Breast epithelium (tissue), 4 donors: ENCODE results near the gene YIPF3. TPM values are rescaled to one million over a fixed set of nuclear protein-coding genes. Genes with fewer than 3 reads are reported as not detected.

Source experiments
- DNase-seq, 2 donors: peaks; one replicate each; pipeline ENCODE4 v3.0.0-alpha.2; 2019; ENCODE audit warnings: low spot score in 2 of 2
- H3K27ac ChIP-seq, 2 donors: fragments of 200-600 bp; sonication (generic) in 1 of 2; one replicate each; pipeline ENCODE4 v1.5.1; 2016 to 2019; ENCODE audit warnings: mild to moderate bottlenecking in 1 of 2
- H3K27me3 ChIP-seq, 2 donors: fragments of 200-600 bp; sonication (generic) in 1 of 2; one replicate each; pipeline versions ENCODE4 v1.5.1 to v1.6.0; 2017 to 2019; ENCODE audit warnings: control low read depth in 1 of 2, mild to moderate bottlenecking in 1 of 2
- H3K36me3 ChIP-seq: fragments of 200-600 bp; one replicate; pipeline ENCODE4 v1.5.1; 2019
- H3K4me1 ChIP-seq, 2 donors: fragments of 200-600 bp; sonication (generic); one replicate each; pipeline ENCODE4 v1.5.1; 2016 to 2019; ENCODE audit warnings: control low read depth in 1 of 2
- H3K4me3 ChIP-seq, 3 donors: fragments of 200-600 bp; sonication (generic); 1 replicate in 2 of 3; 2 replicates in 1 of 3; pipeline ENCODE4 v1.5.1; 2016 to 2019; ENCODE audit warnings: mild to moderate bottlenecking in 3 of 3, moderate library complexity in 2 of 3
- H3K9me3 ChIP-seq, 2 donors: fragments of 200-600 bp; sonication (generic) in 1 of 2; one replicate each; pipeline ENCODE4 v1.5.1; 2016 to 2019; ENCODE audit warnings: control low read depth in 1 of 2
- POLR2A ChIP-seq: fragments of 450-650 bp; IDR thresholded peaks from one replicate; pipeline ENCODE4 v1.6.1; 2016; ENCODE audit warnings: antibody characterized with exemption, mild to moderate bottlenecking, moderate library complexity
- POLR2AphosphoS5 ChIP-seq, 3 donors: sonication (generic); formaldehyde crosslinking; IDR thresholded peaks; one replicate each; pipeline ENCODE4 v1.6.1; 2017; ENCODE audit warnings: antibody characterized with exemption in 3 of 3
- intact Hi-C: fragments of 100-400 bp; cut with DNase I; formaldehyde crosslinking; loops from one replicate; pipeline ENCODE4 v1.15.1; 2023; ENCODE audit warnings: low total_unique reads
- total RNA-seq, 3 donors: library from RNA; depleted of rRNA; stranded (reverse); fragments of >200 nt; gene quantifications; one replicate each; pipeline ENCODE4 v1.1.0, GENCODE V29; 2016
- TF ChIP-seq, protein P1 (sequence below), 3 donors: fragments of 450-650 bp; IDR thresholded peaks; one replicate each; pipeline ENCODE4 v1.5.1; 2016 to 2017; ENCODE audit warnings: antibody characterized with exemption in 3 of 3, mild to moderate bottlenecking in 3 of 3, moderate library complexity in 3 of 3

YIPF3 gene
- total RNA-seq, 3 donors from 2014 or later = 89.5 to 100 (median 96.2) TPM

DNA sequence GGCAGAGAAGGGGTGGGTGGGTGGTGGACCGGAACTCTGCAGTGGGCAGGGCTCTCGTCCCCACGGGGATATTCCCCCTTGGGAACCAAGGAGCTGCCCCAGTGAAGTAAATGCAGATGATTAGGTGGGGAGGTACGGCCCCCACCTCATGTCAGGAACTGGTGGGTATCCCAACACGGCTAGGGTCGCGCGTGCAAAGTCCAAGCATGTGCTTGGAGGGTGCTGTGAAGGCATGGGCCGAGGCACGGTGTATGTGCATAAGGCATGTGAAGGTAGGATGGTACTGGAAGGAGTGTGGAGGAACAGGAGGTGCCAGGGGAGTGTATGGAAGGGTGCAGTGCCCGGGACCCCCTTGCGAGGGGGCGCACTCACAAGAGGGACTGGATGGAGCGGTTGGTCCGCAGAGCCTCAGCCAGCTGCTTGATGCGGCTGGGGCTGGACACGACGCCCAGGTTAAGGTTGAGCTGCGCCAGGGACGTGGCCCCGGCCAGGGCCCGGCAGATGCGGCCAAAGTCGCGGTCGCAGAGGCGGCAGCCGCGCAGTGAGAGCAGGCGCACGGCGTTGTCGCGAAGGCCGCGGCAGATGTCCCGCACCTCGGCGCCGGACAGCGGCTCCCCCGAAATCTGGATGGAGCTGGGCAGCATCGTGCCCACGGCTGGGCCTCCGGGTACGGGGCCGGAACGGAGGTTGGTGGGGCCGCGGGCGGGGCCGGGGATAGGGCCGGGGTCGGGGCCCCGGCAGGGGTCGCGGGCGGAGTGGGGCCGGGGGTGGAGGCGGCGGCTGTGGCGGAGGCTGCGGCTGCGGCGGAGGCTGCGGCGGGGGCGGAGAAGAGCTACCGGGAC lies 7.4 kb downstream of the YIPF3 start:
- no peak for TF ChIP-seq POLR2AphosphoS5 (IDR thresholded peaks at IDR 0.05)
- TF ChIP-seq, protein P1, sequence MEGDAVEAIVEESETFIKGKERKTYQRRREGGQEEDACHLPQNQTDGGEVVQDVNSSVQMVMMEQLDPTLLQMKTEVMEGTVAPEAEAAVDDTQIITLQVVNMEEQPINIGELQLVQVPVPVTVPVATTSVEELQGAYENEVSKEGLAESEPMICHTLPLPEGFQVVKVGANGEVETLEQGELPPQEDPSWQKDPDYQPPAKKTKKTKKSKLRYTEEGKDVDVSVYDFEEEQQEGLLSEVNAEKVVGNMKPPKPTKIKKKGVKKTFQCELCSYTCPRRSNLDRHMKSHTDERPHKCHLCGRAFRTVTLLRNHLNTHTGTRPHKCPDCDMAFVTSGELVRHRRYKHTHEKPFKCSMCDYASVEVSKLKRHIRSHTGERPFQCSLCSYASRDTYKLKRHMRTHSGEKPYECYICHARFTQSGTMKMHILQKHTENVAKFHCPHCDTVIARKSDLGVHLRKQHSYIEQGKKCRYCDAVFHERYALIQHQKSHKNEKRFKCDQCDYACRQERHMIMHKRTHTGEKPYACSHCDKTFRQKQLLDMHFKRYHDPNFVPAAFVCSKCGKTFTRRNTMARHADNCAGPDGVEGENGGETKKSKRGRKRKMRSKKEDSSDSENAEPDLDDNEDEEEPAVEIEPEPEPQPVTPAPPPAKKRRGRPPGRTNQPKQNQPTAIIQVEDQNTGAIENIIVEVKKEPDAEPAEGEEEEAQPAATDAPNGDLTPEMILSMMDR (IDR thresholded peaks at IDR 0.05) = no peak
- TF ChIP-seq POLR2A = no peak
- H3K9me3 ChIP-seq = no peaks in the 10 kb centered on the region
- peak overlapping the region; percentile 49 to 72 for H3K27ac ChIP-seq
- H3K27me3 ChIP-seq = no peaks in the 10 kb centered on the region
- H3K4me1 ChIP-seq = peaks cover 0 to under 1% of the 10 kb centered on the region in 2 donors
- H3K36me3 ChIP-seq = peaks cover 16% of the 10 kb centered on the region
- intact Hi-C loops = loop anchor here (10.0 kb wide), 2 partner anchors 55 to 145 kb away; partner anchors contain the start of genes DLK2 and ZNF318
- no peak for DNase-seq
- peak overlapping the region; percentile 60 to 76 (median 68) for H3K4me3 ChIP-seq

DNA sequence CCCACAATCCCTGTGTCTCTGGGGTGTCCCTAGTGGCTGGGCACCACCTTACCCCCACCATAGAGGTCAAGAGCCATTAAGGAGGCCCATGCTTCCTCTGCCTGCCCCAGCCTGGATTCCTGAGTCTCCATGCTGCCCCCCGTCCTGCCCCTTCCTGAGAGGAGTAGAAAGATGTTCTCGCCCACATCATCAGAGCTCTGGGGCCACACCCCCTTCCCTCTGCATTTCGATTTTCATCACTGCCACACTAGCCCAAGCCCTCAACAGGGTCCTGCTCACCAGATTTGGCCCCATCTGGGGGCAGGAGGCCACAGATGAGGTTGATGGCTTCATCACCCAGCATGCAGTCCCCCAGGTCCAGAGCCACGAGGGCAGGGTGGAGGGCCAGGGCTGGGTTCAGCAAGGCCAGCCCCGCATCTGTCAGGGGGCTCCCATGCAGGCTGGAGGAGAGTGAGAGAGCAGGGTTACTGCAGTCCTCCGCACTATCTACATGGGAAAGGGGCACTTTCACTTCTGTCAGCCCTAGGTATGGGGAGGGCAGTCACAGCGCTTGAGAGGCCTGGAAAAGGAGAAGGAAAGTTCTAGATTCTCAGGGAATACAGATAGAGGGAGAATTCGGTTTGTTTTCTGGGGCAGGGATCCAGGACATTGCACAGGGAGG lies 8.1 kb downstream of the YIPF3 start:
- Histone ChIP-seq H3K9me3 (no peaks in the 10 kb centered on the region), H3K27me3 (no peaks in the 10 kb centered on the region), H3K4me3 (peak overlapping the region in 2 of 3 donors; percentile 68 to 76), H3K4me1 (no peaks in the 10 kb centered on the region), H3K27ac (no peak overlapping the region), H3K36me3 (peaks cover 16% of the 10 kb centered on the region)
- TF ChIP-seq, protein P1 (IDR thresholded peaks at IDR 0.05) = no peak
- no peak for TF ChIP-seq POLR2A
- TF ChIP-seq POLR2AphosphoS5 (IDR thresholded peaks at IDR 0.05) = no peak
- intact Hi-C loops = loop anchor here (10.0 kb wide), 2 partner anchors 54 to 144 kb away; partner anchors contain the start of genes DLK2 and ZNF318
- no peak for DNase-seq

DNA sequence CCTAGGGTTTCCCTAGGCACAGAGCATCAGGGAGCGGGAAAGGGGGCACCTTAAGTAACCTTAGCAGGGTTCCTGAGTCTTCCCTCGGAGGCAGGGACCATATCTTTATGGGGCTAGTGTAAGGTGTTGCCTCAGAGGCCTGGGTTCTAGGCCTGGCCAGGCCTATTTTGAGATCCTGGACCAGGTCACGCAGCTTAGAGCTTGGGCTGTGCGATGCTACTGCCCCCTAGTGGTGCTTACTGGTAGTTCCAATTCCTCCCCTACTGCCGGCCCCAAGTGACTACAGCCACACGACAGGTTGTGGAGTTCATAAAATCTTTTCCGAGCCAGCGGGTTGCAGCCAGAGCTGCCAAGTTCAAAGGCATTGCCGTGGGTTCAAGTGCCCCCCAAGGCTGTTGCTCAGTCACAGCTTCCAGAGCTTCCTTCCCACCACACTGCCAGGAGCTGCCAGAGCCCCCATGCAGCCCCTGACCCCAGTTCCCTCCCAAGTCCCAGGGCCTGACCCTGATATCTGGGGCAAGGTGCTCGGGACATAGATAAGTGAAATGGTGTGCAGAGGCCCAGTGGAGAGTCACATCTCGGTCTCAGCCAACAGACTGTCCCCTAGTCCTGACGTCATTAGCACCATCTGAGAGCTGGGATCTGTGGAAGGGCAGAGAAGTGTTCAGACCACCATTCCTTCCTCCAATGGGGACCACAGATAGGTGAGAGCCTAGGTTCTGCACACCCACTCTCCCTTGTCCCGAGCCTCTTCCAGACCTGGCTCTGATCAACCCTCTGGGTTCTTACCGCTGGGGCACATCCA lies 9.9 kb downstream of the YIPF3 start:
- H3K36me3 ChIP-seq = peaks cover 5% of the 10 kb centered on the region
- no peak overlapping the region for H3K4me3 ChIP-seq
- no peaks in the 10 kb centered on the region for H3K9me3 ChIP-seq
- peak overlapping the region in 1 of 2 donors; percentile 40 for H3K27ac ChIP-seq
- DNase-seq = peak; percentile 61 to 78
- TF ChIP-seq POLR2AphosphoS5 (IDR thresholded peaks at IDR 0.05) = no peak
- TF ChIP-seq, protein P1 (IDR thresholded peaks at IDR 0.05) = peak; percentile 84 to 96 (median 92)
- intact Hi-C loops = loop anchor here (10.0 kb wide), 2 partner anchors 52 to 142 kb away; partner anchors contain the start of genes DLK2 and ZNF318
- H3K27me3 ChIP-seq = no peaks in the 10 kb centered on the region
- no peaks in the 10 kb centered on the region for H3K4me1 ChIP-seq

DNA sequence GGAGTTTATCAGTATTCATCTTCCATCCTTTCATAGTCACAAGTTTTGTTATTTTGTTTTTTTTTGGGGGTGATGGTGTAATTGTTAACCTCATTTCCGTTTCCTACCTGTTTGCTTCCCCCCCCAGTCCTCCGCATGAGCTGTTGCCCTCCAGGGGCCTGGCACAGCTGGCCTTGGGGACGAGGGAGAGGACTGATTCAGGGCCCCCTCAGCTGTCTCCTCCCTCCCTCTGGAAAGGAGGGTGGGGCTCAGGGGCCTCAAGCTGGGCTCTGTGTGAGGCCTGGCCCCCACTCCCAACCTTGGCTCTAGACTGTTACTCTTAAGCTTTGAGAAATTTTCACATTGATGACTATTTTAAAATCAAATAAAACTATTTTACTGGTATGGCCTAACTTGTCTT lies 10.6 kb downstream of the YIPF3 start:
- H3K9me3 ChIP-seq = no peaks in the 10 kb centered on the region
- peaks cover 4% of the 10 kb centered on the region for H3K36me3 ChIP-seq
- no peak for DNase-seq
- TF ChIP-seq POLR2AphosphoS5 (IDR thresholded peaks at IDR 0.05) (no peak), POLR2A (no peak)
- TF ChIP-seq, protein P1 (IDR thresholded peaks at IDR 0.05) = no peak
- intact Hi-C loops = loop anchor here (10.0 kb wide), 2 partner anchors 51 to 141 kb away; partner anchors contain the start of genes DLK2 and ZNF318
- H3K27me3 ChIP-seq = no peaks in the 10 kb centered on the region
- H3K4me3 ChIP-seq = no peak overlapping the region
- no peaks in the 10 kb centered on the region for H3K4me1 ChIP-seq
- peak overlapping the region in 1 of 2 donors; percentile 40 for H3K27ac ChIP-seq
